Prostate gland (tissue), 2 donors: ENCODE data around the gene ZBTB40. TPM values are rescaled to one million over a fixed set of nuclear protein-coding genes. Genes with fewer than 3 reads are reported as not detected.

Experiments
- DNase-seq: peaks from one replicate; pipeline ENCODE4 v3.0.0-alpha.2; 2019; ENCODE audit warnings: low spot score
- H3K27ac ChIP-seq, 2 donors: fragments of 200-600 bp; sonication (generic); 2 replicates each; pipeline ENCODE4 v1.5.1; 2017 to 2019
- H3K27me3 ChIP-seq: fragments of 200-600 bp; sonication (generic); replicated peaks from 2 replicates; pipeline ENCODE4 v1.5.1; 2019; ENCODE audit not compliant: insufficient read depth
- H3K36me3 ChIP-seq, 2 donors: fragments of 200-600 bp; sonication (generic); 1 replicate in 1 of 2; 2 replicates in 1 of 2; pipeline versions ENCODE4 v1.5.1 to v1.8.1; 2017 to 2019
- H3K4me1 ChIP-seq: fragments of 200-600 bp; sonication (generic); replicated peaks from 2 replicates; pipeline ENCODE4 v1.5.1; 2019
- H3K4me3 ChIP-seq, 2 donors: fragments of 200-600 bp; sonication (generic); 2 replicates each; pipeline ENCODE4 v1.5.1; 2017 to 2019
- H3K9me3 ChIP-seq: fragments of 200-600 bp; sonication (generic); 2 replicates; pipeline ENCODE4 v1.5.1; 2017
- CTCF ChIP-seq, 4 experiments: fragments of 200-600 bp in 2 of 4; fragments of 450-650 bp in 2 of 4; sonication (generic) in 2 of 4; IDR thresholded peaks; 1 replicate in 3 of 4; 2 replicates in 1 of 4; pipeline ENCODE4 v1.5.1; 2016 to 2019; ENCODE audit warnings: antibody characterized with exemption in 4 of 4, mild to moderate bottlenecking in 2 of 4, moderate library complexity in 2 of 4
- POLR2A ChIP-seq: fragments of 450-650 bp; IDR thresholded peaks from one replicate; pipeline ENCODE4 v1.6.1; 2016; ENCODE audit warnings: antibody characterized with exemption, mild to moderate bottlenecking
- POLR2AphosphoS5 ChIP-seq: sonication (generic); formaldehyde crosslinking; IDR thresholded peaks from one replicate; pipeline ENCODE4 v1.6.1; 2017; ENCODE audit warnings: antibody characterized with exemption
- WGBS: methylation state at CpG from one replicate; pipeline ENCODE4 v1.1.5; 2018; 5-methylcytosine and 5-hydroxymethylcytosine counted together
- intact Hi-C: fragments of 100-400 bp; cut with DNase I; formaldehyde crosslinking; loops from one replicate; pipeline ENCODE4 v1.14.2; 2022
- total RNA-seq, 2 donors: library from RNA; depleted of rRNA; stranded (reverse); fragments of >200 nt; gene quantifications; one replicate each; pipeline ENCODE4 v1.1.0, GENCODE V29; 2016

The ZBTB40 gene
- total RNA-seq, 2 donors from 2014 or later = 18.2 to 26.3 TPM

- intact Hi-C loops = loop anchor here (10.0 kb wide), 1 partner anchor 299 kb away; no protein-coding TSS in a partner anchor
- no peak for DNase-seq
- H3K27ac ChIP-seq = peak overlapping the region; percentile 87
- TF ChIP-seq POLR2A (no peak), POLR2AphosphoS5 (no peak), CTCF (IDR thresholded peaks at IDR 0.05) (no peak)
- no peak overlapping the region for H3K4me3 ChIP-seq
- H3K4me1 ChIP-seq = peaks cover 19% of the 10 kb centered on the region
- no peaks in the 10 kb centered on the region for H3K9me3 ChIP-seq
- WGBS = 93% methylated on average over 1 of the region's 1 CpG
- no peaks in the 10 kb centered on the region for H3K27me3 ChIP-seq
- H3K36me3 ChIP-seq = no peaks in the 10 kb centered on the region
Measured at GRCh38 chr1:22413799-22414198, 37.9 kb upstream of the ZBTB40 start.

- intact Hi-C loops = loop anchor here (10.0 kb wide), 1 partner anchor 299 kb away; no protein-coding TSS in a partner anchor
- peak; percentile 86 for DNase-seq
- 35% methylated on average over 11 of the region's 11 CpGs for WGBS
Measured at GRCh38 chr1:22414244-22414751, 37.4 kb upstream of the ZBTB40 start.

GRCh38 chr1:22415489-22415888 is 36.2 kb upstream of the ZBTB40 start:
- H3K36me3 ChIP-seq = no peaks in the 10 kb centered on the region
- H3K4me1 ChIP-seq = peaks cover 19% of the 10 kb centered on the region
- no peak overlapping the region for H3K4me3 ChIP-seq
- H3K27ac ChIP-seq = peak overlapping the region in 1 of 2 donors; percentile 87
- TF ChIP-seq CTCF (IDR thresholded peaks at IDR 0.05) (no peak), POLR2AphosphoS5 (no peak), POLR2A (no peak)
- no peaks in the 10 kb centered on the region for H3K27me3 ChIP-seq
- no peaks in the 10 kb centered on the region for H3K9me3 ChIP-seq
- WGBS = 82% methylated on average over 7 of the region's 7 CpGs
- DNase-seq = no peak
- intact Hi-C loops = loop anchor here (10.0 kb wide), 1 partner anchor 301 kb away; no protein-coding TSS in a partner anchor

More at GRCh38 chr1:22414244-22414751, 37.4 kb upstream of the ZBTB40 start:
- H3K4me1 ChIP-seq = peaks cover 19% of the 10 kb centered on the region
- H3K27ac ChIP-seq = peak overlapping the region; percentile 87
- no peaks in the 10 kb centered on the region for H3K27me3 ChIP-seq
- H3K36me3 ChIP-seq = no peaks in the 10 kb centered on the region
- H3K9me3 ChIP-seq = no peaks in the 10 kb centered on the region
- peak; percentile 89 for TF ChIP-seq POLR2AphosphoS5
- TF ChIP-seq CTCF (IDR thresholded peaks at IDR 0.05) = no peak
- TF ChIP-seq POLR2A = peak; percentile 28
- H3K4me3 ChIP-seq = no peak overlapping the region

GRCh38 chr1:22416555-22417454 is 34.8 kb upstream of the ZBTB40 start:
- peak; percentile 74 for DNase-seq
- Histone ChIP-seq H3K9me3 (no peaks in the 10 kb centered on the region), H3K4me3 (no peak overlapping the region), H3K4me1 (peaks cover 19% of the 10 kb centered on the region), H3K27me3 (no peaks in the 10 kb centered on the region), H3K36me3 (no peaks in the 10 kb centered on the region), H3K27ac (no peak overlapping the region)
- WGBS = 18% methylated on average over 13 of the region's 13 CpGs
- TF ChIP-seq POLR2AphosphoS5 = peak; percentile 71
- TF ChIP-seq POLR2A = no peak
- peak; percentile 86 to 97 (median 94) for TF ChIP-seq CTCF (IDR thresholded peaks at IDR 0.05)
- intact Hi-C loops = loop anchor here (10.0 kb wide), 1 partner anchor 302 kb away; no protein-coding TSS in a partner anchor
